Neural cell (in vitro differentiated cells): ENCODE results near the gene ANKK1. TPM values are rescaled to one million over a fixed set of nuclear protein-coding genes. Genes with fewer than 3 reads are reported as not detected.

Experiments
- H2AFZ ChIP-seq: fragments of 200-600, 300-800 bp; sonication (generic), shearing (Covaris generic); 2 replicates; pipeline ENCODE4 v1.6.0; 2014; ENCODE audit warnings: low read depth, mild to moderate bottlenecking, antibody characterized with exemption, low read length, moderate library complexity
- H3F3A ChIP-seq: fragments of 200-600 bp; shearing (Covaris generic); 2 replicates; pipeline ENCODE4 v1.6.1; 2016; ENCODE audit warnings: mild to moderate bottlenecking, moderate library complexity, mixed read lengths, antibody characterized with exemption, low read length; ENCODE audit not compliant: insufficient read depth, poor library complexity, severe bottlenecking
- H3K27ac ChIP-seq: fragments of 200-600, 300-800 bp; sonication (generic), shearing (Covaris generic); 2 replicates; pipeline ENCODE4 v1.5.1; 2014; ENCODE audit warnings: mild to moderate bottlenecking, low read length, moderate library complexity
- H3K27me3 ChIP-seq: fragments of 300-800, 200-600 bp; sonication (generic), shearing (Covaris generic); 2 replicates; pipeline ENCODE4 v1.6.0; 2014; ENCODE audit warnings: mild to moderate bottlenecking, low read depth, low read length, moderate library complexity; ENCODE audit not compliant: insufficient read depth
- H3K36me3 ChIP-seq: fragments of 300-800, 200-600 bp; sonication (generic), shearing (Covaris generic); 2 replicates; pipeline ENCODE4 v1.5.1; 2014; ENCODE audit warnings: mild to moderate bottlenecking, antibody characterized with exemption, low read length, moderate library complexity; ENCODE audit not compliant: insufficient read depth
- H3K4me2 ChIP-seq: fragments of 300-800, 200-600 bp; sonication (generic), shearing (Covaris generic); 2 replicates; pipeline ENCODE4 v1.6.0; 2014; ENCODE audit warnings: mild to moderate bottlenecking, low read length
- H3K4me3 ChIP-seq: fragments of 300-800, 200-600 bp; sonication (generic), shearing (Covaris generic); 2 replicates; pipeline ENCODE4 v1.5.1; 2014; ENCODE audit warnings: mild to moderate bottlenecking, low read length, moderate library complexity
- H3K79me2 ChIP-seq: fragments of 200-600 bp; shearing (Covaris generic); replicated peaks from 2 replicates; pipeline ENCODE4 v1.6.0; 2014; ENCODE audit warnings: mild to moderate bottlenecking, low read length, moderate library complexity; ENCODE audit not compliant: insufficient read depth
- H3K9ac ChIP-seq: fragments of 300-800, 200-600 bp; sonication (generic), shearing (Covaris generic); 2 replicates; pipeline ENCODE4 v1.6.1; 2016; ENCODE audit warnings: mild to moderate bottlenecking, low read length, mixed read lengths
- H3K9me2 ChIP-seq: fragments of 200-600 bp; shearing (Covaris generic); 2 replicates; pipeline ENCODE4 v1.6.1; 2016; ENCODE audit warnings: mild to moderate bottlenecking, low read length, mixed read lengths; ENCODE audit not compliant: insufficient read depth
- H3K9me3 ChIP-seq: fragments of 200-600, 300-800 bp; sonication (generic), shearing (Covaris generic); 2 replicates; pipeline ENCODE4 v1.6.1; 2016; ENCODE audit warnings: mild to moderate bottlenecking, mixed run types, low read length, moderate library complexity, mixed read lengths
- H4K20me1 ChIP-seq: fragments of 200-600 bp; shearing (Covaris generic); 2 replicates; pipeline ENCODE4 v1.6.1; 2016; ENCODE audit warnings: mild to moderate bottlenecking, mixed run types; ENCODE audit not compliant: insufficient read depth
- EP300 ChIP-seq: fragments of 450-650 bp; conservative IDR thresholded peaks from 2 replicates; pipeline ENCODE4 v1.6.1; 2014; ENCODE audit warnings: antibody characterized with exemption, mild to moderate bottlenecking, moderate library complexity; ENCODE audit not compliant: poor library complexity, severe bottlenecking
- EZH2 ChIP-seq: fragments of 200-600, 300-800 bp; shearing (Covaris generic), sonication (generic); IDR thresholded peaks from 2 replicates; pipeline ENCODE4 v1.6.1; 2014; ENCODE audit warnings: antibody characterized with exemption, low read length, borderline replicate concordance, mild to moderate bottlenecking; ENCODE audit not compliant: insufficient read depth, poor library complexity, severe bottlenecking
- MXI1 ChIP-seq: fragments of 450-650 bp; conservative IDR thresholded peaks from 2 replicates; pipeline ENCODE4 v1.6.1; 2014; ENCODE audit warnings: antibody characterized with exemption, mild to moderate bottlenecking; ENCODE audit not compliant: poor library complexity, severe bottlenecking
- POLR2AphosphoS5 ChIP-seq: IDR thresholded peaks from 2 replicates; pipeline ENCODE4 v1.6.1; 2012
- RAD21 ChIP-seq: fragments of 450-650 bp; conservative IDR thresholded peaks from 2 replicates; pipeline ENCODE4 v1.6.1; 2014; ENCODE audit warnings: antibody characterized with exemption, mild to moderate bottlenecking, moderate library complexity
- SMC3 ChIP-seq: fragments of 450-650 bp; conservative IDR thresholded peaks from 2 replicates; pipeline ENCODE4 v1.6.1; 2014; ENCODE audit warnings: antibody characterized with exemption, mild to moderate bottlenecking, moderate library complexity; ENCODE audit not compliant: poor library complexity
- TAF1 ChIP-seq: IDR thresholded peaks from 2 replicates; pipeline ENCODE4 v1.6.1; 2012; ENCODE audit warnings: low read depth
- polyA plus RNA-seq: library from polyadenylated mRNA; depleted of rRNA; stranded (reverse); fragments of >200 nt; gene quantifications from 2 replicates; pipeline ENCODE4 v1.2.3, GENCODE V29; 2014
- TF ChIP-seq, protein P1 (sequence below): IDR thresholded peaks from 2 replicates; pipeline ENCODE4 v1.6.1; 2012; ENCODE audit warnings: borderline replicate concordance
- TF ChIP-seq, protein P2 (sequence below): fragments of 450-650 bp; IDR thresholded peaks from 2 replicates; pipeline ENCODE4 v1.5.1; 2014; ENCODE audit warnings: antibody characterized with exemption, mild to moderate bottlenecking, moderate library complexity; ENCODE audit not compliant: poor library complexity, severe bottlenecking

The ANKK1 gene
- polyA plus RNA-seq, 1 donor from 2014 or later = not detected

DNA sequence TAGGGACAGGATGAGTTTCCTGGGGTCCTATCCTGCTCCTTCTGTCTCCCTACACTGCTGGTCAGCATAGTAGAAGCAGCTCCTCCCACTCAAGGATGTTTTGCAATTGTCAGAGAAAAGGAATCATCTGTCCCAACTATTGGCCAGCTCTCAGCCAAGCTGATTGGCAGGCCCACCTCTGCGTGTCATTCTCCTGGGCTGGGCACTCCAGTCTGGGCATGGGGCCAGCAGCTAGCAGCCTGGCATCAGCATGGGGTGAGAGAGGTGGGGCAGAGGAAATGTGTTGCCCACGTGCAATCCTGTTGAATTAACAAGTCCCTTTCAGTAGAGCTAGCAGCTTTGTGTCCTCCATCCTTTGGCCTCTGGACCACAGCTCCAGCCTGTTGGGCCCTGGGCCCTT, 14.1 kb downstream of the ANKK1 start:
- TF ChIP-seq, protein P1, sequence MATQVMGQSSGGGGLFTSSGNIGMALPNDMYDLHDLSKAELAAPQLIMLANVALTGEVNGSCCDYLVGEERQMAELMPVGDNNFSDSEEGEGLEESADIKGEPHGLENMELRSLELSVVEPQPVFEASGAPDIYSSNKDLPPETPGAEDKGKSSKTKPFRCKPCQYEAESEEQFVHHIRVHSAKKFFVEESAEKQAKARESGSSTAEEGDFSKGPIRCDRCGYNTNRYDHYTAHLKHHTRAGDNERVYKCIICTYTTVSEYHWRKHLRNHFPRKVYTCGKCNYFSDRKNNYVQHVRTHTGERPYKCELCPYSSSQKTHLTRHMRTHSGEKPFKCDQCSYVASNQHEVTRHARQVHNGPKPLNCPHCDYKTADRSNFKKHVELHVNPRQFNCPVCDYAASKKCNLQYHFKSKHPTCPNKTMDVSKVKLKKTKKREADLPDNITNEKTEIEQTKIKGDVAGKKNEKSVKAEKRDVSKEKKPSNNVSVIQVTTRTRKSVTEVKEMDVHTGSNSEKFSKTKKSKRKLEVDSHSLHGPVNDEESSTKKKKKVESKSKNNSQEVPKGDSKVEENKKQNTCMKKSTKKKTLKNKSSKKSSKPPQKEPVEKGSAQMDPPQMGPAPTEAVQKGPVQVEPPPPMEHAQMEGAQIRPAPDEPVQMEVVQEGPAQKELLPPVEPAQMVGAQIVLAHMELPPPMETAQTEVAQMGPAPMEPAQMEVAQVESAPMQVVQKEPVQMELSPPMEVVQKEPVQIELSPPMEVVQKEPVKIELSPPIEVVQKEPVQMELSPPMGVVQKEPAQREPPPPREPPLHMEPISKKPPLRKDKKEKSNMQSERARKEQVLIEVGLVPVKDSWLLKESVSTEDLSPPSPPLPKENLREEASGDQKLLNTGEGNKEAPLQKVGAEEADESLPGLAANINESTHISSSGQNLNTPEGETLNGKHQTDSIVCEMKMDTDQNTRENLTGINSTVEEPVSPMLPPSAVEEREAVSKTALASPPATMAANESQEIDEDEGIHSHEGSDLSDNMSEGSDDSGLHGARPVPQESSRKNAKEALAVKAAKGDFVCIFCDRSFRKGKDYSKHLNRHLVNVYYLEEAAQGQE = no peak
- no peak for TF ChIP-seq MXI1
- TF ChIP-seq SMC3 = no peak
- TF ChIP-seq POLR2AphosphoS5 = no peak
- no peak for TF ChIP-seq EZH2
- no peak for TF ChIP-seq EP300
- TF ChIP-seq TAF1 = no peak
- TF ChIP-seq RAD21 = no peak
- TF ChIP-seq, protein P2, sequence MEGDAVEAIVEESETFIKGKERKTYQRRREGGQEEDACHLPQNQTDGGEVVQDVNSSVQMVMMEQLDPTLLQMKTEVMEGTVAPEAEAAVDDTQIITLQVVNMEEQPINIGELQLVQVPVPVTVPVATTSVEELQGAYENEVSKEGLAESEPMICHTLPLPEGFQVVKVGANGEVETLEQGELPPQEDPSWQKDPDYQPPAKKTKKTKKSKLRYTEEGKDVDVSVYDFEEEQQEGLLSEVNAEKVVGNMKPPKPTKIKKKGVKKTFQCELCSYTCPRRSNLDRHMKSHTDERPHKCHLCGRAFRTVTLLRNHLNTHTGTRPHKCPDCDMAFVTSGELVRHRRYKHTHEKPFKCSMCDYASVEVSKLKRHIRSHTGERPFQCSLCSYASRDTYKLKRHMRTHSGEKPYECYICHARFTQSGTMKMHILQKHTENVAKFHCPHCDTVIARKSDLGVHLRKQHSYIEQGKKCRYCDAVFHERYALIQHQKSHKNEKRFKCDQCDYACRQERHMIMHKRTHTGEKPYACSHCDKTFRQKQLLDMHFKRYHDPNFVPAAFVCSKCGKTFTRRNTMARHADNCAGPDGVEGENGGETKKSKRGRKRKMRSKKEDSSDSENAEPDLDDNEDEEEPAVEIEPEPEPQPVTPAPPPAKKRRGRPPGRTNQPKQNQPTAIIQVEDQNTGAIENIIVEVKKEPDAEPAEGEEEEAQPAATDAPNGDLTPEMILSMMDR = no peak
- Histone ChIP-seq H3K79me2 (no peaks in the 10 kb centered on the region), H3K27ac (no peak overlapping the region), H4K20me1 (no peaks in the 10 kb centered on the region), H3K4me3 (no peak overlapping the region), H3K36me3 (no peaks in the 10 kb centered on the region), H3K4me2 (no peak overlapping the region), H2AFZ (no peak overlapping the region), H3K27me3 (no peaks in the 10 kb centered on the region), H3K9me2 (no peaks in the 10 kb centered on the region), H3F3A (no peaks in the 10 kb centered on the region), H3K9ac (no peak overlapping the region), H3K9me3 (no peaks in the 10 kb centered on the region)

DNA sequence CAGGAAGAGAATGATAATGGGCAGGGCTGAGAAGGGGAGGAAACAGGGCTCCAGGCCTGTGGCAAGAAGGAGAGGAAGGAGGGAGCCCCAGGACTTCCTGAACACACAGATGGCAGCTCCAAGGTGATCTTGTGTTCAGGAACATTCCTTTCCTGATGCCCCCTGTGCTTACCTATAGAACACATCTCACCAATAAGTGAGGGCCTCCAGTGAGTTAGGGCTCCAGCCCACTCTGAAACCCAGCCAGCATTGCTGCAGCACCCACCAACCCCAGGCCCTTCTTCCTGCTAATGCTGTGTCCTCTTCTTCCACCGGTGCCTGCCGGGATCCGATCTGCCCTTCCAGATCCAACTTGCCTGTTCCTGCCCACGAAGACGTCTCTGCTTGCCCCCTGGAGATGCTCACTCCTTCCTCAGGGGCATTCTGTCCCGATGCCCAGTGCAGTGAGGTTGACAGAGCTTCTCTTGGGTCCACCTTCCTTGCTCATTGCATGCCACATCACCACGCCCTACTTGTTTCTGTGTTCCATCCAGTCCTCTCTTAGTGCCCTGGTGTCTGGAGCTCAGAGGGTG, 17.4 kb downstream of the ANKK1 start:
- no peak overlapping the region for H2AFZ ChIP-seq
- H4K20me1 ChIP-seq = no peaks in the 10 kb centered on the region
- no peaks in the 10 kb centered on the region for H3K9me2 ChIP-seq
- no peaks in the 10 kb centered on the region for H3K9me3 ChIP-seq
- H3F3A ChIP-seq = no peaks in the 10 kb centered on the region
- H3K9ac ChIP-seq = no peak overlapping the region
- H3K79me2 ChIP-seq = no peaks in the 10 kb centered on the region
- TF ChIP-seq TAF1 = no peak
- H3K4me3 ChIP-seq = no peak overlapping the region
- H3K27me3 ChIP-seq = no peaks in the 10 kb centered on the region
- H3K4me2 ChIP-seq = no peak overlapping the region
- no peak overlapping the region for H3K27ac ChIP-seq
- no peaks in the 10 kb centered on the region for H3K36me3 ChIP-seq
